G401 (cell line): ENCODE data around the gene NRXN2. TPM values are rescaled to one million over a fixed set of nuclear protein-coding genes. Genes with fewer than 3 reads are reported as not detected.
"Not testable (repeated sequence)": the region's sequence is repeated elsewhere in the genome, so short reads cannot be mapped to it uniquely, and the experiment has no call there.

Experiments used
- DNase-seq: peaks from one replicate; pipeline ENCODE4 v3.0.0-alpha.2; 2015; ENCODE audit warnings: low spot score
- in situ Hi-C: cut with HindIII; loops from 2 replicates; pipeline ENCODE4 v1.10.0; 2016; ENCODE audit warnings: low sequenced_read_pairs, mixed read lengths
- total RNA-seq: library from RNA; depleted of rRNA; stranded (reverse); fragments of >200 nt; shearing (Covaris generic); gene quantifications from 2 replicates; pipeline ENCODE4 v1.2.3, GENCODE V29; 2014

Gene NRXN2
- total RNA-seq, 1 experiment from 2014 or later: 16.7 TPM

GRCh38 chr11:64605656-64606585 is 117.1 kb downstream of the NRXN2 start:
- DNase-seq: no peak
- in situ Hi-C loops: no loop called here

GRCh38 chr11:64605244-64605560 is 117.8 kb downstream of the NRXN2 start:
- in situ Hi-C loops: no loop called here
- peak; percentile 49 for DNase-seq

- in situ Hi-C loops: no loop called here
- peak; percentile 66 for DNase-seq
Measured at GRCh38 chr11:64604458-64605243, 118.3 kb downstream of the NRXN2 start.

- in situ Hi-C loops: no loop called here
Measured at GRCh38 chr11:64603411-64604110, 119.4 kb downstream of the NRXN2 start.

GRCh38 chr11:64602466-64603070 is 120.4 kb downstream of the NRXN2 start:
- in situ Hi-C loops: no loop called here
- no peak for DNase-seq

More at GRCh38 chr11:64603411-64604110, 119.4 kb downstream of the NRXN2 start:
- no peak for DNase-seq

GRCh38 chr11:64601605-64602465 is 121.2 kb downstream of the NRXN2 start:
- in situ Hi-C loops: no loop called here

GRCh38 chr11:64600281-64600992 is 122.6 kb downstream of the NRXN2 start:
- DNase-seq: no peak
- in situ Hi-C loops: no loop called here

More at GRCh38 chr11:64601605-64602465, 121.2 kb downstream of the NRXN2 start:
- no peak for DNase-seq

- no peak for DNase-seq
- in situ Hi-C loops: no loop called here
Measured at GRCh38 chr11:64599698-64600211, 123.2 kb downstream of the NRXN2 start.

- no peak for DNase-seq
- in situ Hi-C loops: no loop called here
Measured at GRCh38 chr11:64598797-64599697, 124.0 kb downstream of the NRXN2 start.

GRCh38 chr11:64598106-64598796 is 124.7 kb downstream of the NRXN2 start:
- no peak for DNase-seq
- in situ Hi-C loops: no loop called here

GRCh38 chr11:64597671-64598101 is 125.3 kb downstream of the NRXN2 start:
- in situ Hi-C loops: no loop called here
- DNase-seq: no peak

GRCh38 chr11:64595922-64596321 is 127.1 kb downstream of the NRXN2 start:
- DNase-seq, in situ Hi-C loops: not testable (repeated sequence)

GRCh38 chr11:64594159-64594939 is 128.6 kb downstream of the NRXN2 start:
- in situ Hi-C loops: no loop called here
- DNase-seq: no peak

- in situ Hi-C loops: no loop called here
- DNase-seq: no peak
Measured at GRCh38 chr11:64593156-64594105, 129.6 kb downstream of the NRXN2 start.
